Smooth muscle cell (in vitro differentiated cells): ENCODE data around the gene QSOX1. TPM values are rescaled to one million over a fixed set of nuclear protein-coding genes. Genes with fewer than 3 reads are reported as not detected.

Experiments used
- DNase-seq: peaks from one replicate; lab custom pipeline; 2025; ENCODE audit not compliant: unreplicated experiment; lab: John Stamatoyannopoulos, UW
- H2AFZ ChIP-seq: fragments of 200-600 bp; sonication (generic); 2 replicates; pipeline ENCODE4 v1.6.0; 2016; ENCODE audit warnings: antibody characterized with exemption, low read depth, mild to moderate bottlenecking
- H3F3A ChIP-seq: fragments of 200-600 bp; sonication (generic); 2 replicates; pipeline ENCODE4 v1.6.0; 2017; ENCODE audit warnings: antibody characterized with exemption, low read depth
- H3K27ac ChIP-seq: fragments of 200-600 bp; sonication (generic); 2 replicates; pipeline ENCODE4 v1.5.1; 2016; ENCODE audit warnings: low read depth, mild to moderate bottlenecking
- H3K27me3 ChIP-seq: fragments of 200-600 bp; sonication (generic); 2 replicates; pipeline ENCODE4 v1.6.1; 2016; ENCODE audit warnings: low read depth, mild to moderate bottlenecking
- H3K36me3 ChIP-seq: fragments of 200-600 bp; sonication (generic); 2 replicates; pipeline ENCODE4 v1.5.1; 2016; ENCODE audit warnings: low read depth
- H3K4me1 ChIP-seq: fragments of 200-600 bp; sonication (generic); 2 replicates; pipeline ENCODE4 v1.5.1; 2016; ENCODE audit warnings: low read depth
- H3K4me2 ChIP-seq: fragments of 200-600 bp; sonication (generic); 2 replicates; pipeline ENCODE4 v1.6.0; 2016; ENCODE audit warnings: mild to moderate bottlenecking
- H3K4me3 ChIP-seq: fragments of 200-600 bp; sonication (generic); 2 replicates; pipeline ENCODE4 v1.5.1; 2016; ENCODE audit warnings: mild to moderate bottlenecking
- H3K79me2 ChIP-seq: fragments of 200-600 bp; sonication (generic); 2 replicates; pipeline ENCODE4 v1.6.0; 2016; ENCODE audit warnings: low read depth, mild to moderate bottlenecking
- H3K9ac ChIP-seq: fragments of 200-600 bp; sonication (generic); 2 replicates; pipeline ENCODE4 v1.6.0; 2016; ENCODE audit warnings: low read depth
- H3K9me3 ChIP-seq: fragments of 200-600 bp; sonication (generic); replicated peaks from 2 replicates; pipeline ENCODE4 v1.5.1; 2016; ENCODE audit warnings: low read depth
- H4K20me1 ChIP-seq: fragments of 200-600 bp; sonication (generic); 2 replicates; pipeline ENCODE4 v1.6.0; 2016; ENCODE audit warnings: low read depth
- WGBS: methylation state at CpG from one replicate; pipeline ENCODE4 v1.1.7; 2016; ENCODE audit warnings: low lambda C conversion rate; 5-methylcytosine and 5-hydroxymethylcytosine counted together
- polyA plus RNA-seq: library from polyadenylated mRNA; unstranded; fragments of >200 nt; fragmentation: Nextera tagmentation; extraction: Ambion mirVana; gene quantifications from 2 replicates; pipeline ENCODE4 v1.2.1, GENCODE V29; 2016
- total RNA-seq: library from RNA; depleted of rRNA; stranded (reverse); fragments of >200 nt; gene quantifications from 2 replicates; pipeline ENCODE4 v1.2.3, GENCODE V29; 2014
- TF ChIP-seq, protein P1 (sequence below): fragments of 200-600 bp; sonication (generic); IDR thresholded peaks from 2 replicates; pipeline ENCODE4 v1.5.1; 2017; ENCODE audit warnings: borderline replicate concordance, mild to moderate bottlenecking, antibody characterized with exemption; ENCODE audit not compliant: insufficient read depth, poor library complexity, severe bottlenecking

The QSOX1 gene
- 71.5 and 74.2 TPM in 2 replicates for total RNA-seq
- 75.8 and 91.2 TPM in 2 replicates for polyA plus RNA-seq

DNA sequence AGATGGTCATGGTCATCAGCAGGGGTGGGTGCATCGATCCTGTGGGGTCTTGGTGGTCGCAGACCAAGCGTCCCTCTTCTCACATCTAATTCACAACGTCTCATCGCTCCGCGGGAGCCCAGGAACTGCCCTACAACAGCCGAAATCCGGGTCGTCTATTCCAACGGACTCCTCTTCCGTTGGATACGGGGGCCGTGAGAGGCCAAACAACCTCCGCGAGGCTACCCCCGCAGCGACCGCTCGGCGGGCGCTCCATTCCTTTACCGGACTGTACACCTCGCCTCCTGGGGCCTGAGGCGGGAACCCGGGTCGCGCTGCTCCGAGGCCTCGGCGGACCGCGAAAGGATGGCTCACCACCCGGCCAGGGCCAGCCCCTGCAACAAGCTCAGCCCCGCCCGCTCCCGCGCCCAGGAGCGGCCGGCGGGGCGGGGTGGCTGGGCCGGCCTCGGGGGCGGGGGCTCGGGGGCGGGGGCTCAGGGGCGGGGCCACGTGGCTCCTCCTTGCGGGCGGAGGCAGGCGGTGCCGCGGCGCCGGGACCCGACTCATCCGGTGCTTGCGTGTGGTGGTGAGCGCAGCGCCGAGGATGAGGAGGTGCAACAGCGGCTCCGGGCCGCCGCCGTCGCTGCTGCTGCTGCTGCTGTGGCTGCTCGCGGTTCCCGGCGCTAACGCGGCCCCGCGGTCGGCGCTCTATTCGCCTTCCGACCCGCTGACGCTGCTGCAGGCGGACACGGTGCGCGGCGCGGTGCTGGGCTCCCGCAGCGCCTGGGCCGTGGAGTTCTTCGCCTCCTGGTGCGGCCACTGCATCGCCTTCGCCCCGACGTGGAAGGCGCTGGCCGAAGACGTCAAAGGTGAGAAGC, at the start of gene QSOX1:
TSS of gene QSOX1 (plus strand) at position 545 of the 857 bp plus-strand sequence. CDS start at position 584, 39 bp downstream.
- TF ChIP-seq, protein P1, sequence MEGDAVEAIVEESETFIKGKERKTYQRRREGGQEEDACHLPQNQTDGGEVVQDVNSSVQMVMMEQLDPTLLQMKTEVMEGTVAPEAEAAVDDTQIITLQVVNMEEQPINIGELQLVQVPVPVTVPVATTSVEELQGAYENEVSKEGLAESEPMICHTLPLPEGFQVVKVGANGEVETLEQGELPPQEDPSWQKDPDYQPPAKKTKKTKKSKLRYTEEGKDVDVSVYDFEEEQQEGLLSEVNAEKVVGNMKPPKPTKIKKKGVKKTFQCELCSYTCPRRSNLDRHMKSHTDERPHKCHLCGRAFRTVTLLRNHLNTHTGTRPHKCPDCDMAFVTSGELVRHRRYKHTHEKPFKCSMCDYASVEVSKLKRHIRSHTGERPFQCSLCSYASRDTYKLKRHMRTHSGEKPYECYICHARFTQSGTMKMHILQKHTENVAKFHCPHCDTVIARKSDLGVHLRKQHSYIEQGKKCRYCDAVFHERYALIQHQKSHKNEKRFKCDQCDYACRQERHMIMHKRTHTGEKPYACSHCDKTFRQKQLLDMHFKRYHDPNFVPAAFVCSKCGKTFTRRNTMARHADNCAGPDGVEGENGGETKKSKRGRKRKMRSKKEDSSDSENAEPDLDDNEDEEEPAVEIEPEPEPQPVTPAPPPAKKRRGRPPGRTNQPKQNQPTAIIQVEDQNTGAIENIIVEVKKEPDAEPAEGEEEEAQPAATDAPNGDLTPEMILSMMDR, result no peak
- under 1% methylated on average over 65 of the region's 100 CpGs for WGBS
- H3K4me1 ChIP-seq, result peaks cover 7% of the 10 kb centered on the region
- H2AFZ ChIP-seq, result peak within 1 kb of the TSS; percentile 96
- H3K4me2 ChIP-seq, result peak within 1 kb of the TSS; percentile 99
- no peaks in the 10 kb centered on the region for H3K27me3 ChIP-seq
- no peaks in the 10 kb centered on the region for H3K79me2 ChIP-seq
- H3K9ac ChIP-seq, result peak within 1 kb of the TSS; percentile 79
- H3F3A ChIP-seq, result no peaks in the 10 kb centered on the region
- no peaks in the 10 kb centered on the region for H3K9me3 ChIP-seq
- peaks cover 28% of the 10 kb centered on the region for H4K20me1 ChIP-seq
- no peaks in the 10 kb centered on the region for H3K36me3 ChIP-seq
- peak within 1 kb of the TSS; percentile 68 for H3K27ac ChIP-seq
- peak within 1 kb of the TSS; percentile 92 for H3K4me3 ChIP-seq
- DNase-seq, result peak; percentile 84

DNA sequence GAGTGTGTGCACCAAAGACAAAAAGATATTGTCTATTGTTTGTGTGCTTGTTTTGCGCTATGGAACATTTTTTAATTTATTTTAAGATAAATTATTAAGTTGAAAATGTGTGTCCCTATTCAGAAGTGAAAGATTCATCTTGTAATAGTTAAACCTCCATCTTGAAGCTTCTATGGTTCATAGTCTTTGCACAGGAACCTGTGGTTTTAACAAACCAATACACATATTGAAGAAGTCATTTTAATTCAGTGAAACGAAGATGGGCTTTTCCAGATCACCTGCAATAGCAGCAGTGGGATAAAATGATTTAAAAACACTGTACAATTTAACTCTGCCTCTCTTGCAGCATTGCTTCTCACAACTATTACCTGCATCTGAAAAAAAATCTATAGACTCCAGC, 42.6 kb upstream of the QSOX1 start:
- no peak overlapping the region for H3K27ac ChIP-seq
- H3K4me2 ChIP-seq, result no peak overlapping the region

GRCh38 chr1:180112984-180113647, 41.6 kb upstream of the QSOX1 start:
- H3K27me3 ChIP-seq, result no peaks in the 10 kb centered on the region
- no peak overlapping the region for H3K4me2 ChIP-seq
- H3K4me1 ChIP-seq, result no peaks in the 10 kb centered on the region
- 92% methylated on average over 2 of the region's 2 CpGs for WGBS
- no peaks in the 10 kb centered on the region for H4K20me1 ChIP-seq
- no peak overlapping the region for H3K27ac ChIP-seq
- H3K36me3 ChIP-seq, result peaks cover 7% of the 10 kb centered on the region
- TF ChIP-seq, protein P1, result no peak
- no peaks in the 10 kb centered on the region for H3K9me3 ChIP-seq
- peaks cover 2% of the 10 kb centered on the region for H3F3A ChIP-seq
- no peak overlapping the region for H3K9ac ChIP-seq
- H3K79me2 ChIP-seq, result no peaks in the 10 kb centered on the region
- no peak for DNase-seq
- no peak overlapping the region for H2AFZ ChIP-seq
- no peak overlapping the region for H3K4me3 ChIP-seq

More for the DNA sequence above, 42.6 kb upstream of the QSOX1 start:
- no peaks in the 10 kb centered on the region for H3K4me1 ChIP-seq
- no peak for DNase-seq
- no peaks in the 10 kb centered on the region for H3K79me2 ChIP-seq
- TF ChIP-seq, protein P1, result no peak
- WGBS, result 100% methylated on average over 2 of the region's 2 CpGs
- no peak overlapping the region for H2AFZ ChIP-seq
- H3K4me3 ChIP-seq, result no peak overlapping the region
- H3F3A ChIP-seq, result peaks cover 2% of the 10 kb centered on the region
- H4K20me1 ChIP-seq, result no peaks in the 10 kb centered on the region
- H3K27me3 ChIP-seq, result no peaks in the 10 kb centered on the region
- no peak overlapping the region for H3K9ac ChIP-seq
- no peaks in the 10 kb centered on the region for H3K9me3 ChIP-seq
- peaks cover 7% of the 10 kb centered on the region for H3K36me3 ChIP-seq
